MM.1S (cell line): ENCODE results near the gene LCNL1.

Experiments used
- EZH2 ChIP-seq: fragments of 300-600 bp; sonication (generic); optimal IDR thresholded peaks from 2 replicates; pipeline ENCODE3; 2017; ENCODE audit warnings: low read depth, mild to moderate bottlenecking, antibody characterized with exemption, low read length, mixed read lengths
- TF ChIP-seq, protein P1 (sequence below): fragments of 300-600 bp; sonication (generic); IDR thresholded peaks from 2 replicates; pipeline ENCODE4 v1.5.1; 2016; ENCODE audit warnings: antibody characterized with exemption, low read length, mixed read lengths

DNA sequence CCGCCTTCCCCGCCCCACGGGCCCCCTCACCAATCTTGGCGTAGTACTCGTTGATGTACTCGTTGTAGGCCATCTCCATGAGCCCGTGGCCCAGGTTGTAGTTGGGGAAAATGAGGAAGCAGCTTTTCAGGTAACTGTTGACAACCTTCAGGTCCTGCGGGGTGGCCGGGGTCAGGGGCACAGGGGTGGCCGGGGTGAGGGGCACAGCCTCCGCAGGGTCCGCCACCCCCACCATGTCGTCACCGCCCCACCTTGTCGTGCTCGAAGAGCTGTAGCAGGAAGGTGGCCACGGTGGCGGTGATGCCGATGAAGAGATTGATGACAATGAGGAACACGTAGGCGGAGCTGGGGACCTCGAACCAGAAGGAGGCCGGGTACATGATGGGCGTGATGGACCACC, 28.4 kb downstream of the LCNL1 start:
- no peak for TF ChIP-seq EZH2
- TF ChIP-seq, protein P1, sequence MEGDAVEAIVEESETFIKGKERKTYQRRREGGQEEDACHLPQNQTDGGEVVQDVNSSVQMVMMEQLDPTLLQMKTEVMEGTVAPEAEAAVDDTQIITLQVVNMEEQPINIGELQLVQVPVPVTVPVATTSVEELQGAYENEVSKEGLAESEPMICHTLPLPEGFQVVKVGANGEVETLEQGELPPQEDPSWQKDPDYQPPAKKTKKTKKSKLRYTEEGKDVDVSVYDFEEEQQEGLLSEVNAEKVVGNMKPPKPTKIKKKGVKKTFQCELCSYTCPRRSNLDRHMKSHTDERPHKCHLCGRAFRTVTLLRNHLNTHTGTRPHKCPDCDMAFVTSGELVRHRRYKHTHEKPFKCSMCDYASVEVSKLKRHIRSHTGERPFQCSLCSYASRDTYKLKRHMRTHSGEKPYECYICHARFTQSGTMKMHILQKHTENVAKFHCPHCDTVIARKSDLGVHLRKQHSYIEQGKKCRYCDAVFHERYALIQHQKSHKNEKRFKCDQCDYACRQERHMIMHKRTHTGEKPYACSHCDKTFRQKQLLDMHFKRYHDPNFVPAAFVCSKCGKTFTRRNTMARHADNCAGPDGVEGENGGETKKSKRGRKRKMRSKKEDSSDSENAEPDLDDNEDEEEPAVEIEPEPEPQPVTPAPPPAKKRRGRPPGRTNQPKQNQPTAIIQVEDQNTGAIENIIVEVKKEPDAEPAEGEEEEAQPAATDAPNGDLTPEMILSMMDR: no peak
